OCI-LY3 (cell line): Measurements from ENCODE around the gene STRIP1.

ENCODE experiments used
- CTCF ChIP-seq: fragments of 200-600, 300-600 bp; sonication (generic); IDR thresholded peaks from 2 replicates; pipeline ENCODE4 v1.5.1; 2014; ENCODE audit warnings: antibody characterized with exemption, low read length, low read depth
- EZH2phosphoT487 ChIP-seq: fragments of 200-600 bp; shearing (Covaris generic); IDR thresholded peaks from 2 replicates; pipeline ENCODE4 v1.6.1; 2018; ENCODE audit warnings: antibody characterized with exemption, mixed run types, low read depth

- TF ChIP-seq CTCF, result no peak
- no peak for TF ChIP-seq EZH2phosphoT487
Measured at GRCh38 chr1:109995536-109995935, 38.9 kb upstream of the STRIP1 start.
